Activated T-helper 17 cell treated with anti-CD3 and anti-CD28 coated beads, Interleukin-2, amount 50 U/mL, for 72 hours (primary cell): ENCODE results near the gene EGFR. TPM values are rescaled to one million over a fixed set of nuclear protein-coding genes. Genes with fewer than 3 reads are reported as not detected.
A peak's percentile ranks its signal among the peaks of the same experiment; 100 is the strongest.

Experiments
- ATAC-seq: fragments of 150-1000 bp; cut with Tn5 transposase; replicated peaks from 2 replicates; pipeline ENCODE4 v1.10.0; 2021; ENCODE audit warnings: mild to moderate bottlenecking, moderate library complexity
- H3K27ac Mint-ChIP-seq: one replicate; pipeline ENCODE4 v1.8.0; 2022; ENCODE audit warnings: mixed read lengths
- H3K27me3 Mint-ChIP-seq: one replicate; pipeline ENCODE4 v1.8.0; 2022; ENCODE audit warnings: mixed read lengths
- H3K36me3 Mint-ChIP-seq: one replicate; pipeline ENCODE4 v1.8.0; 2022; ENCODE audit warnings: low read depth, mild to moderate bottlenecking, mixed read lengths
- H3K4me1 Mint-ChIP-seq: one replicate; pipeline ENCODE4 v1.8.0; 2022; ENCODE audit warnings: mixed read lengths
- H3K4me3 Mint-ChIP-seq: one replicate; pipeline ENCODE4 v1.8.0; 2022; ENCODE audit warnings: mild to moderate bottlenecking, mixed read lengths
- H3K9me3 Mint-ChIP-seq: one replicate; pipeline ENCODE4 v1.8.0; 2022; ENCODE audit warnings: mixed read lengths
- total RNA-seq, 2 donors: library from RNA; stranded (reverse); gene quantifications; one replicate each; pipeline ENCODE4 v1.2.3, GENCODE V29; 2022

The EGFR gene
- total RNA-seq, 2 donors from 2014 or later = 0.02 TPM; not detected in 1

GRCh38 chr7:55099821-55100543 lies 81.2 kb downstream of the EGFR start:
- no peaks in the 10 kb centered on the region for H3K9me3 Mint-ChIP-seq
- ATAC-seq = no peak
- H3K36me3 Mint-ChIP-seq = no peaks in the 10 kb centered on the region
- peaks cover under 1% of the 10 kb centered on the region for H3K4me1 Mint-ChIP-seq
- no peak overlapping the region for H3K4me3 Mint-ChIP-seq
- H3K27me3 Mint-ChIP-seq = peaks cover 34% of the 10 kb centered on the region
- no peak overlapping the region for H3K27ac Mint-ChIP-seq

- H3K36me3 Mint-ChIP-seq = no peaks in the 10 kb centered on the region
- peaks cover 4% of the 10 kb centered on the region for H3K4me1 Mint-ChIP-seq
- no peak overlapping the region for H3K27ac Mint-ChIP-seq
- no peaks in the 10 kb centered on the region for H3K9me3 Mint-ChIP-seq
- H3K4me3 Mint-ChIP-seq = no peak overlapping the region
- no peak for ATAC-seq
- peaks cover 30% of the 10 kb centered on the region for H3K27me3 Mint-ChIP-seq
Measured at GRCh38 chr7:55100544-55101327, 81.9 kb downstream of the EGFR start.

- no peak for ATAC-seq
- Mint-ChIP-seq H3K4me1 (peaks cover 4% of the 10 kb centered on the region), H3K4me3 (no peak overlapping the region), H3K9me3 (no peaks in the 10 kb centered on the region), H3K36me3 (no peaks in the 10 kb centered on the region), H3K27me3 (peaks cover 32% of the 10 kb centered on the region), H3K27ac (no peak overlapping the region)
Measured at GRCh38 chr7:55101359-55101758, 82.5 kb downstream of the EGFR start.

- Mint-ChIP-seq H3K27ac (no peak overlapping the region), H3K9me3 (no peaks in the 10 kb centered on the region), H3K4me3 (no peak overlapping the region), H3K36me3 (no peaks in the 10 kb centered on the region), H3K4me1 (peaks cover 4% of the 10 kb centered on the region), H3K27me3 (peaks cover 41% of the 10 kb centered on the region)
- no peak for ATAC-seq
Measured at GRCh38 chr7:55104123-55104522, 85.3 kb downstream of the EGFR start.

GRCh38 chr7:55104712-55105433 lies 86.1 kb downstream of the EGFR start:
- ATAC-seq = peak; percentile 57
- Mint-ChIP-seq H3K4me1 (peaks cover 4% of the 10 kb centered on the region), H3K9me3 (no peaks in the 10 kb centered on the region), H3K27ac (no peak overlapping the region), H3K4me3 (no peak overlapping the region), H3K27me3 (peaks cover 39% of the 10 kb centered on the region), H3K36me3 (no peaks in the 10 kb centered on the region)

- no peak overlapping the region for H3K4me3 Mint-ChIP-seq
- H3K27me3 Mint-ChIP-seq = peaks cover 42% of the 10 kb centered on the region
- no peaks in the 10 kb centered on the region for H3K9me3 Mint-ChIP-seq
- ATAC-seq = no peak
- peaks cover 4% of the 10 kb centered on the region for H3K4me1 Mint-ChIP-seq
- no peak overlapping the region for H3K27ac Mint-ChIP-seq
- no peaks in the 10 kb centered on the region for H3K36me3 Mint-ChIP-seq
Measured at GRCh38 chr7:55105952-55106351, 87.1 kb downstream of the EGFR start.

- Mint-ChIP-seq H3K27me3 (peaks cover 24% of the 10 kb centered on the region), H3K27ac (no peak overlapping the region), H3K9me3 (no peaks in the 10 kb centered on the region), H3K4me3 (no peak overlapping the region), H3K36me3 (no peaks in the 10 kb centered on the region), H3K4me1 (peaks cover 4% of the 10 kb centered on the region)
- no peak for ATAC-seq
Measured at GRCh38 chr7:55107946-55108345, 89.1 kb downstream of the EGFR start.

GRCh38 chr7:55108401-55108800 lies 89.6 kb downstream of the EGFR start:
- H3K4me1 Mint-ChIP-seq = peaks cover 4% of the 10 kb centered on the region
- no peak overlapping the region for H3K27ac Mint-ChIP-seq
- peaks cover 28% of the 10 kb centered on the region for H3K27me3 Mint-ChIP-seq
- H3K4me3 Mint-ChIP-seq = no peak overlapping the region
- no peak for ATAC-seq
- no peaks in the 10 kb centered on the region for H3K36me3 Mint-ChIP-seq
- H3K9me3 Mint-ChIP-seq = no peaks in the 10 kb centered on the region

GRCh38 chr7:55108818-55109217 lies 90.0 kb downstream of the EGFR start:
- Mint-ChIP-seq H3K36me3 (no peaks in the 10 kb centered on the region), H3K27ac (no peak overlapping the region), H3K4me3 (no peak overlapping the region), H3K4me1 (peaks cover 4% of the 10 kb centered on the region), H3K27me3 (peaks cover 29% of the 10 kb centered on the region), H3K9me3 (no peaks in the 10 kb centered on the region)
- ATAC-seq = no peak

- H3K4me1 Mint-ChIP-seq = peaks cover 4% of the 10 kb centered on the region
- no peak for ATAC-seq
- H3K27ac Mint-ChIP-seq = no peak overlapping the region
- no peaks in the 10 kb centered on the region for H3K36me3 Mint-ChIP-seq
- H3K9me3 Mint-ChIP-seq = no peaks in the 10 kb centered on the region
- peaks cover 29% of the 10 kb centered on the region for H3K27me3 Mint-ChIP-seq
- no peak overlapping the region for H3K4me3 Mint-ChIP-seq
Measured at GRCh38 chr7:55109404-55110167, 90.8 kb downstream of the EGFR start.

- Mint-ChIP-seq H3K4me3 (no peak overlapping the region), H3K9me3 (no peaks in the 10 kb centered on the region), H3K4me1 (no peaks in the 10 kb centered on the region), H3K27me3 (peaks cover 29% of the 10 kb centered on the region), H3K27ac (no peak overlapping the region), H3K36me3 (no peaks in the 10 kb centered on the region)
- no peak for ATAC-seq
Measured at GRCh38 chr7:55110282-55110992, 91.6 kb downstream of the EGFR start.

- ATAC-seq = no peak
- Mint-ChIP-seq H3K4me1 (no peaks in the 10 kb centered on the region), H3K27ac (no peak overlapping the region), H3K36me3 (no peaks in the 10 kb centered on the region), H3K27me3 (peaks cover 34% of the 10 kb centered on the region), H3K4me3 (no peak overlapping the region), H3K9me3 (no peaks in the 10 kb centered on the region)
Measured at GRCh38 chr7:55110993-55111361, 92.2 kb downstream of the EGFR start.

GRCh38 chr7:55112056-55112455 lies 93.2 kb downstream of the EGFR start:
- H3K9me3 Mint-ChIP-seq = no peaks in the 10 kb centered on the region
- ATAC-seq = no peak
- no peaks in the 10 kb centered on the region for H3K36me3 Mint-ChIP-seq
- H3K4me3 Mint-ChIP-seq = no peak overlapping the region
- H3K27me3 Mint-ChIP-seq = peaks cover 34% of the 10 kb centered on the region
- H3K27ac Mint-ChIP-seq = no peak overlapping the region
- H3K4me1 Mint-ChIP-seq = no peaks in the 10 kb centered on the region
